Superior temporal gyrus (tissue), 1 donor: ENCODE results near the gene ZNF346.

Experiments
- DNase-seq: peaks from one replicate; pipeline ENCODE4 v3.0.0-alpha.2; 2016; ENCODE audit errors: extremely low spot score

ZNF346 gene

GRCh38 chr5:177117441-177118045 lies 95.0 kb downstream of the ZNF346 start:
- DNase-seq, result no peak

- DNase-seq, result no peak
Observed at GRCh38 chr5:177122566-177122965, 100.1 kb downstream of the ZNF346 start.

DNA sequence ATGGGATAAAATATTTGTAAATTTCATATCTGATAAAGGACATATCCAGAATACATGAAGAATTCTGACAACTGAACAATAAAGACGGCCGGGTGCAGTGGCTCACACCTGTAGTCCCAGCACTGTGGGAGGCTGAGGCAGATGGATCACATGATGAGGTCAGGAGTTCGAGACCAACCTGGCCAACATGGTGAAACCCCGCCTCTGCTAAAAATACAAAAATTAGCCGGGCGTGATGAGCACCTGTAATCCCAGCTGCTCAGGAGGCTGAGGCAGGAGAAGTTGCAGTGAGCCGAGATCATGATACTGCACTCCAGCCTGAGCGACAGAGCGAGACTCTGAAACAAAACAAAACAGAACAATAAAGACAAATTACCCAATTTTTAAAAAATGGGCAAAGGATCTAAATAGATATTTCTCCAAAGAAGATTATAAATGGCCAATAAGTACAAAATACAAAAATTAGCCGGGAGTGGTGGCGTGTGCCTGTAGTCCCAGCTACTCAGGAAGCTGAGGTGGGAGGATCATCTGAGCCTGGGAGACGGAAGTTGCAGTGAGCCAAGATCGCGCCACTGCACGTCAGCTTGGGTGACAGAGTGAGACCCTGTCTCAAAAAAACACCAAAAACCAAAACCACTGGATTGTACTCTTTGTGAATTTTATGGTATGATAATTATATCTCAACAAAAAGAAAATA lies 101.4 kb downstream of the ZNF346 start:
- DNase-seq, result no peak

DNA sequence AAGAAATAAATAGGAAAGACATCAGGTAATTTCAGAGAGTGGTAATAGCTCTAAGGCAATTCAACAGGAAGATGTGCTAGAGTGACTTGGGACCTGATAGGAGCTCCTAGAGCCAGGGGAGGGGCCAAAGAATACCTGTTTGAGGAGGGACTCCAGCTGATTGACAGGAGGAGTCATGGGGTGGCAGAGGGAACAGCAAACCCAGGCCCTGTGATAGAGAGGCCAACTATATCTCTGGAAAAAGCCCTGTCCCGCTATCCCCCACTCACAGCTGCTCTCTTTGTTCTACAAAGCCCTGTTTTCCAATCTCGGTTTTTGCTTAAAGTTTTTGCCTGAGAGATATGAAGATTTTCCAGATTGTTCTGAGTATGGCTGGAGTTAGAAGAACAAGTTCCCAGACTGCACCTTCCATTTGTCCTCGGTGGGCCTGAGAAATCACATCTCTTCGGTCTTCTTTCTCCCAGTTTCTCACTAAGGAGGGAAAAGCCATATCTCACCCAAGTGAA lies 102.0 kb downstream of the ZNF346 start:
- DNase-seq, result no peak

GRCh38 chr5:177126771-177127170 lies 104.3 kb downstream of the ZNF346 start:
- DNase-seq, result no peak

GRCh38 chr5:177128551-177128981 lies 106.1 kb downstream of the ZNF346 start:
- DNase-seq, result no peak

- DNase-seq, result no peak
Observed at GRCh38 chr5:177130211-177131018, 107.9 kb downstream of the ZNF346 start.
